Cortex of kidney (tissue), 1 donor: ENCODE results near the gene MAD1L1.
"Not testable (repeated sequence)": the region's sequence is repeated elsewhere in the genome, so short reads cannot be mapped to it uniquely, and the experiment has no call there.

ENCODE experiments used
- DNase-seq: peaks from one replicate; lab custom pipeline; 2025; lab: John Stamatoyannopoulos, UW

Gene MAD1L1

DNA sequence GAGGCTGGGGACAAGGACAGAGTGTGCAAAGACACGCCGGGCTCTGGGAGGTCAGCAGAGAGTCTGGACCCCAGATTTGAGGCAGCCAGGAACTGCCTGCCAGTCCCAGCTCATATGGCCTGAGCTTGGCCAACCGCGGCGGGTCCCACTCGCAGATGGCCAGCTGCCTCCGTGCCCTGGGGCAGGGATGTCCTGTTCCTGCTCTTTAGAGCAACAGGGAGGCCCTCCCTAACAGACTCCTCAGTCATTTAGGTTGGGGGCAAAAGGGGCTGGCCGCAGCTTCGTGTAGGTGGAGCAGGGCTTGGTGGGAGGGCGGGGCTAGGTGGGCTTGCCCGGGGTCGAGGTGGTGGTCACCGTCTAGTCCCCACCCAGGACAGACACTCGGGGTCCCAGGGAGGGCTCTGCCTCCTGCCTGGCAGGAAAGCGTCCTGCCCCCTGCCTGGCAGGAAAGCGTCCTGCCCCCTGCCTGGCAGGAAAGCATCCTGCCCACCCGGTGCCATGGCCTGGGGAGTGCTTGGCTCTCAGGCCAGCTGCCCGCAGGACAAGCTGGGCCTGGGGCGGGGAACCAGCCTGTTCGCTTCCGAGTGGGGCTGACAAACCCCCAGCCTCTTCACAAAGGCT is 393.7 kb downstream of the MAD1L1 start:
- not testable (repeated sequence) for DNase-seq

DNA sequence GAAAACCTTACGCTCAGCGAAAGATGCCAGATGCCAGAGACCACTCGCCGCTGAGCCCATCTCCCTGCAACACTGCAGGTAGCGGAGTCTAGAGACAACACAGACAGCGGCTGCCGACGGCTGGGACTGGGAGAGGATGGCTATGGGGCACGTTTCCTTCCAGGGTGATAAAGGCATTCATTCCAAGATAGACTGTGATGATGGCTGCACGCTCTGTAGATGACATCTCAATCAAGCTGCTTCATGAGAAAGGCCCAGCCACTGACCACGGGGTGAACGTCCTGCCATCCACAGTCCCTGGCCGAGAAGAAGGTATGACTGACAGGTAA is 394.2 kb downstream of the MAD1L1 start:
- DNase-seq, result not testable (repeated sequence)

GRCh38 chr7:1837696-1838543 is 394.8 kb downstream of the MAD1L1 start:
- DNase-seq, result not testable (repeated sequence)

GRCh38 chr7:1831933-1832535 is 400.7 kb downstream of the MAD1L1 start:
- DNase-seq, result not testable (repeated sequence)

- DNase-seq, result not testable (repeated sequence)
Measured at GRCh38 chr7:1831471-1831870, 401.3 kb downstream of the MAD1L1 start.

DNA sequence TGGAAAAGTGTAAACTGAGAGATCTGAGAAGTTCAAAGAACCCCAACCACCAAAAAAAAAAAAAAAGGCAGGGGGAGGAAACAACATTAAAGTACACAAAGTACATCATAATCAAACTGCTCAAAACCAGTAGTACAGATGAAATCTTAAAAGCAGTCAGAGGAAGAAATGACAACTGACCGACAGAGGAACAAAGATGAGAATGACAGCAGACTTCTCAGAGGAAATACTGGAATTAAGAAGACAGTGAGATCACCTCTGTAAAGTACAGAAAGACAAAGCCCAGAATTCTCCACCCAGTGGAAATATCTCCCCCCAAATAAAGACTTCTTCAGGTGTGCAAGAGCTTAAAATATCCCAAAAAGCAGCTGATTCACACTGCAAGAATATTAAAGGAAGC is 403.1 kb downstream of the MAD1L1 start:
- DNase-seq, result not testable (repeated sequence)

DNA sequence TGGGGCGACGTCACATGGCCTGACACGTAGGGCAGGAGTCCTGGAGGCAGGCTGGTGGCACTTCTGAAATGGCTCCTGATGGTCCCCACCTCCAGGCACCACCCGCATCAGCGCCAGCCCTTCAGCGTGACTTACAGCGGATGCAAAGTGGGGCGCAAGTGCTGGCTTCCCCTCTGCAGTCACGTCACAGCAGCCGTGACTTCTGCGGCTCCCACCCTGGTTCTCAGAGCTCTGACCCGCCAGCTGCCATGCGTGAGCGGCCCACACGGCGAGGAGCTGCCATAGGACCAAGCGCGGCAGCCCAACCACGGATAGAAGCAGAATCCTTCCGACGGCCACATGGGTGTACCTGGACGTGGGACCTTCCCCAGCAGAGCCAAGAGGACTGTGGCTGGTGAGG is 403.6 kb downstream of the MAD1L1 start:
- DNase-seq, result no peak

GRCh38 chr7:1828170-1828569 is 404.6 kb downstream of the MAD1L1 start:
- not testable (repeated sequence) for DNase-seq

- not testable (repeated sequence) for DNase-seq
Measured at GRCh38 chr7:1827521-1827981, 405.2 kb downstream of the MAD1L1 start.

DNA sequence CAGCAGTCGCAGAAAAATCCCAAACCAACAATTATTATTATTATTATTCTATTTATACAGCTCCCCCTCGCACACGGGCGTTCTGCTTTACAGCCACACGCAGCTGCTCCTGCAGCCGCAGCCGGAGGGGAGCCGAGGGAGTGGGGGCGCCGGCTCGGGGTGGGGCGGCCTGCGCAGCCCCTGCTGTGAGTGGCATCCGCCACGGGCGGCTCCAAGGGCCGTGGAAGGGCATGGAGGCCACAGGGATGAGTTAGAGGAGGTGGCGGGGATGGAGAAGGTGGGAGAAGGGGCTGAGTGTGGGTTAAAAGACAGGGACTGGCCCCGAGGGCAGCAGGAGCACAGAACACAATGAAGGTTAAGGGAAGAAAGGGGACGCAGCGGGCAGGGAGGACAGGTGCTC is 405.8 kb downstream of the MAD1L1 start:
- not testable (repeated sequence) for DNase-seq

DNA sequence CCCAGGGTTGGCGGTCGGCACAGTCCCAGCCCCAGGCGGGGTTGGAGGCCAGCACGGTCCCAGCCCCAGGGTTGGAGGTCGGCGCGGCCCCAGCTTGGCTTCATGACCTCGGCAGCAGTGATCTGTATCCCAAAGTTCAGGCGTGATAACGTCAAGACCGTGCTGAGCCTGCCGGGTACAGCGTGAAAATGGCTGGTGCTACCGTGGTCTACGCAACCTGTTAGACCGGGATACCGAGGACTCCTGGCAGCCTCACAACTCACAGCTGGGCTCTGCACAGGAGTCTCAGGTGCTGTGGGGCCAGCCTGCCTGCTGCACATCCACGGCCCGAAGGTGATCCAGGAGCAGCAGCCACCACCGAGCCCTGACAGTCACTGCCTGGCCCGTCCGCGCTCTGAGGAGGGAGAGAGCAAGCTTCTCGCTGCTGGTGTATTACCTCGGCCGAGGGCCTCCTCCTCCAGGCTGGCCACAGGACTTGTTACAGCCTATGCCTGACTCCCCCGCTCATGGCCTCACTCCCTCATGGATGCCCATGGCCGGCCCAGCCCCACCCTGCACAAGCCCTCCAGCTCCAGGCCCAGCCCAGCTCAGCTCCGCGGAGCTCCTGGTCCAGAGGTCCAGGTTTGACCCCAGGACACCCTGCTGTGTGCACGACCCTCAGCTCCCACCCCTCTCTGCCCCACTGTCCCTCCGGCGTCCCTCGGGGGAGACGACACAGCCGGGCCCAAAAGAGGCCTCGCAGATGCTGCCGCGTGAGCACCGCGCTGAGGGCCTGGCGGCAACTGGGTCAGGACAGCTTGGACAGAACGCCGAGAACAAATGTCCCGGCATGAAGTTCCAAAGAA is 406.6 kb downstream of the MAD1L1 start:
- DNase-seq, result no peak

GRCh38 chr7:1825647-1825896 is 407.2 kb downstream of the MAD1L1 start:
- DNase-seq, result not testable (repeated sequence)

GRCh38 chr7:1824882-1825646 is 407.7 kb downstream of the MAD1L1 start:
- DNase-seq, result not testable (repeated sequence)

- not testable (repeated sequence) for DNase-seq
Measured at GRCh38 chr7:1824151-1824881, 408.4 kb downstream of the MAD1L1 start.

GRCh38 chr7:1823376-1824150 is 409.2 kb downstream of the MAD1L1 start:
- DNase-seq, result no peak

- no peak for DNase-seq
Measured at GRCh38 chr7:1819259-1819841, 413.4 kb downstream of the MAD1L1 start.

DNA sequence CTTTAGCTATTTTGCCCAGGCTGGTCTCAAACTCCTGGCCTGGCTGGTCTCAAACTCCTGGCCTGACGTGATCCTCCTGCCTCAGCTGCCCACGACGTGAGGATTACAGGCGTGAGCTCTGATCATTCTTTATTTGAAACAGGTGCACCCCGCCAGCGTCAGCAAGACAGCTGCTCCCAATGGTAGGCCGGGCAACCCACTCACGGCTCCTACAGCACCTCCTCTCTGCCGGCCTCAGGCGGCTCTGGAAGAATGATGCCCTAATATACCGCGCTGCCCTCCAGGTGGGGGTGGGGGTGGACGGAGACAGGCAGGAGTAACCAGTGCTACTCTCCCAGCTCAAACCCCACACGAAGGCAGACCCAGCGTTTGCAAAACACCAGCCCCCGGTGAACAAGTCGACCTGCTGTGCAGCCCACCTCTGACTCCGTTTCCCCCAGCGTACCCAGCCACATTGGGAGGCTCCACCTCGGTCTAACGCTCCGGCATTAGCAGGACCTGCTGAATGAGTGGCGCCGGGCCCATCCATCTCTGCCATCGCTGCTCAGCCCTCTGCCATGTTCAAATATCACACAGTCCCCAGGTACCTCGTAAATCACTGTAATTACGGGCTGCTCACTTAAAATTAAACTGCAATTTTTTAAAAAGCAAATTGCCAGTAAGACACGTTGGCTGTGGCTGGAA is 414.0 kb downstream of the MAD1L1 start:
- no peak for DNase-seq

GRCh38 chr7:1817061-1817712 is 415.6 kb downstream of the MAD1L1 start:
- DNase-seq, result no peak

GRCh38 chr7:1816451-1816850 is 416.3 kb downstream of the MAD1L1 start:
- DNase-seq, result not testable (repeated sequence)
